ENCODE measurements around the gene TSPAN3.
A peak's percentile ranks its signal among the peaks of the same experiment; 100 is the strongest.

TSPAN3 gene

GRCh38 chr15:77070495-77071304 is at the start of gene TSPAN3:
TSS of gene TSPAN3 (minus strand) at chr15:77071109. CDS start at chr15:77070954, 155 bp downstream.
- peak; percentile 95 for DNase-seq (ENCODE audit: low spot score)

GRCh38 chr15:77120576-77120975 is 49.7 kb upstream of the TSPAN3 start:
- DNase-seq (ENCODE audit: low spot score) = no peak

- no peak for DNase-seq (ENCODE audit: low spot score)
Observed at GRCh38 chr15:77119446-77119845, 48.5 kb upstream of the TSPAN3 start.

GRCh38 chr15:77118882-77119321 is 48.0 kb upstream of the TSPAN3 start:
- peak; percentile 46 for DNase-seq (ENCODE audit: low spot score)

- DNase-seq (ENCODE audit: low spot score) = no peak
Observed at GRCh38 chr15:77115179-77115578, 44.3 kb upstream of the TSPAN3 start.

GRCh38 chr15:77112838-77113504 is 42.1 kb upstream of the TSPAN3 start:
- no peak for DNase-seq (ENCODE audit: low spot score)

GRCh38 chr15:77111789-77112188 is 40.9 kb upstream of the TSPAN3 start:
- DNase-seq (ENCODE audit: low spot score) = no peak

GRCh38 chr15:77107531-77108355 is 36.8 kb upstream of the TSPAN3 start:
- DNase-seq (ENCODE audit: low spot score) = peak; percentile 67

GRCh38 chr15:77107068-77107467 is 36.2 kb upstream of the TSPAN3 start:
- peak; percentile 52 for DNase-seq (ENCODE audit: low spot score)

GRCh38 chr15:77104155-77104554 is 33.2 kb upstream of the TSPAN3 start:
- DNase-seq (ENCODE audit: low spot score) = no peak

- no peak for DNase-seq (ENCODE audit: low spot score)
Observed at GRCh38 chr15:77099741-77100463, 29.0 kb upstream of the TSPAN3 start.

- DNase-seq (ENCODE audit: low spot score) = no peak
Observed at GRCh38 chr15:77098572-77098971, 27.7 kb upstream of the TSPAN3 start.

- no peak for DNase-seq (ENCODE audit: low spot score)
Observed at GRCh38 chr15:77097921-77098320, 27.0 kb upstream of the TSPAN3 start.

GRCh38 chr15:77097248-77097721 is 26.4 kb upstream of the TSPAN3 start:
- DNase-seq (ENCODE audit: low spot score) = no peak

- no peak for DNase-seq (ENCODE audit: low spot score)
Observed at GRCh38 chr15:77096541-77096940, 25.6 kb upstream of the TSPAN3 start.

GRCh38 chr15:77096138-77096537 is 25.2 kb upstream of the TSPAN3 start:
- DNase-seq (ENCODE audit: low spot score) = no peak

GRCh38 chr15:77094397-77095030 is 23.6 kb upstream of the TSPAN3 start:
- no peak for DNase-seq (ENCODE audit: low spot score)

- no peak for DNase-seq (ENCODE audit: low spot score)
Observed at GRCh38 chr15:77093436-77093835, 22.5 kb upstream of the TSPAN3 start.

GRCh38 chr15:77091097-77091496 is 20.2 kb upstream of the TSPAN3 start:
- no peak for DNase-seq (ENCODE audit: low spot score)

GRCh38 chr15:77087213-77087612 is 16.3 kb upstream of the TSPAN3 start:
- DNase-seq (ENCODE audit: low spot score) = no peak

- DNase-seq (ENCODE audit: low spot score) = peak; percentile 85
Observed at GRCh38 chr15:77085297-77085696, 14.4 kb upstream of the TSPAN3 start.

Data from hepatic stellate cell (primary cell).